ENCODE measurements around the gene DNAJC27.

Gene DNAJC27

DNA sequence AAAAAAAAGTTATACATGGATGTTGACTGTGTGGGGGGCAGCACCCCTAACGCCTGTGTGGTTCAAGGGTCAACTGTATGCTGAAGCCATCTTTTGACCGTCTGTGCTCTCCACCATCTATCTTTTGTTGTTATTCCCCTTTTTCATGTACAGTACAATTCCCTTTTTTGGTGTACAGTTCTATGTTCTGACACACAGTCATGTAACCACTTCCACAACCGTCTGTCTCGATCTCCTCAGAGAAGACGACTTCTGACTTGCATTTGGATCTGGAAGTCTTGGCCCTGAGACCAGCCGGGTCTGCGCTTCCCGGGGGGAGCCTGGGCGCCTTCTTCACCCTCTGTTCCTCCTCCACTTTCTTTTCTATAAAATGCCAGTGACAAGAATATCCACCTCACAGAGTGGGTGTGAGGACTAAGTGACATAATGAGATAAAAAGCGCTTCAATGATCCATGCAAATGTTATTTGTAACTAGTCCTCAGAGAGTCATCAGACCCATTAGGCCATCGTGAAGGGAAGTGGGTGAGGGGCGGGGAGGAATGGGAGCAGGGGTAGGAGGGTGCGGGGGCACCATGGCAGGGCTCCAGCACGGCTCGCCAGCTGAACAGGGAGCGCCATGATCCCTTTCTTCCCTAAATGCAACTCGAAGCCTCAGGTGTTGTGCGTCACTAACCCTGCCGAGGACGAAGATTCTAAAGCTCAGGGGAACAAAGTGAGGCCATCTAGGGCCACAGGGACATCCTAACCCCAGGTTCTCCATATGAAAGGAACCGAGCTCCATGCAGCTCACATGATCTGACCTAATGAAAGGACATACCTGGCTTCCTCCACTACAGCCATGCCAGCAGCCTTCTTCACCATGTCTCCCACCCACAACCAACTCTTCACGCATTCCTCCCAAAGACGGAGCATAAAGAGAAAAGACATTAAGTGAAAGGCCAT lies 68.3 kb downstream of the DNAJC27 start:
- TF ChIP-seq PAX5 (IDR thresholded peaks at IDR 0.05; ENCODE audit: insufficient read depth, low read length, severe bottlenecking) (no peak), SPI1 (IDR thresholded peaks at IDR 0.05; ENCODE audit: low read depth, low read length) (no peak), POLR2A (IDR thresholded peaks at IDR 0.05; ENCODE audit: low read depth, low read length) (no peak), POLR2AphosphoS5 (IDR thresholded peaks at IDR 0.05; ENCODE audit: low read depth, low read length) (no peak), POU2F2 (IDR thresholded peaks at IDR 0.05; ENCODE audit: low read depth, low read length) (no peak), TAF1 (IDR thresholded peaks at IDR 0.05; ENCODE audit: low read depth, low read length) (no peak)
- DNase-seq (ENCODE audit: insufficient read length, low spot score), result no peak
- FAIRE-seq, result no peak

DNA sequence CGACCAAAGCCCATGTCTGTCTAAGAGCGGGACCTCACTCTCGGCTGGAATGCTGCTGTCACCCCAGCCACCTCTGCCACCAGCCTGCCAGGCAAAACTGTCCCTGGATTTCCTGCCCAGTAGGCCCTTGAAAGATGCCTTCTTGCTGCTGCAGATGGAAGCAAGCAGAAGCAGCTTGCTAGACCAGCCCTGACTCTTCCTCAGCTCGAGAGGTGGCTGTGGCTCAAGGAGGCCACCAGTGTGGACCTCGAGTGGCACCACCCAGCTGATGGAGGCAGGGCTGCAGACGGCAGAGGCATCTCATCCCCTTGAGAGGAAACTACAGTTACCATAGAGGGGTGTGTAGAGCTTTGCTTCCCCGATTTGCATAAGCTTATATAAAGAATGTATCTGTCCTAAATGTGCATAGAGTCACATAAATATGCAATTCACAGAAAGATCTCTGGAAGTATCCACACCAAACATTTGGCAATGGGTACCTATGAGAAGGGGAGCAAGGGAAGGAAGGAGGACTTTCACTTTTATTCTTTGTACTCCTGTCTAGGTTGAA lies 72.3 kb downstream of the DNAJC27 start:
- FAIRE-seq (no peak), DNase-seq (ENCODE audit: insufficient read length, low spot score) (no peak)
- TF ChIP-seq POLR2A (IDR thresholded peaks at IDR 0.05; ENCODE audit: low read depth, low read length) (no peak), POU2F2 (IDR thresholded peaks at IDR 0.05; ENCODE audit: low read depth, low read length) (no peak), PAX5 (IDR thresholded peaks at IDR 0.05; ENCODE audit: insufficient read depth, low read length, severe bottlenecking) (no peak), TAF1 (IDR thresholded peaks at IDR 0.05; ENCODE audit: low read depth, low read length) (no peak), SPI1 (IDR thresholded peaks at IDR 0.05; ENCODE audit: low read depth, low read length) (no peak), POLR2AphosphoS5 (IDR thresholded peaks at IDR 0.05; ENCODE audit: low read depth, low read length) (no peak)

DNA sequence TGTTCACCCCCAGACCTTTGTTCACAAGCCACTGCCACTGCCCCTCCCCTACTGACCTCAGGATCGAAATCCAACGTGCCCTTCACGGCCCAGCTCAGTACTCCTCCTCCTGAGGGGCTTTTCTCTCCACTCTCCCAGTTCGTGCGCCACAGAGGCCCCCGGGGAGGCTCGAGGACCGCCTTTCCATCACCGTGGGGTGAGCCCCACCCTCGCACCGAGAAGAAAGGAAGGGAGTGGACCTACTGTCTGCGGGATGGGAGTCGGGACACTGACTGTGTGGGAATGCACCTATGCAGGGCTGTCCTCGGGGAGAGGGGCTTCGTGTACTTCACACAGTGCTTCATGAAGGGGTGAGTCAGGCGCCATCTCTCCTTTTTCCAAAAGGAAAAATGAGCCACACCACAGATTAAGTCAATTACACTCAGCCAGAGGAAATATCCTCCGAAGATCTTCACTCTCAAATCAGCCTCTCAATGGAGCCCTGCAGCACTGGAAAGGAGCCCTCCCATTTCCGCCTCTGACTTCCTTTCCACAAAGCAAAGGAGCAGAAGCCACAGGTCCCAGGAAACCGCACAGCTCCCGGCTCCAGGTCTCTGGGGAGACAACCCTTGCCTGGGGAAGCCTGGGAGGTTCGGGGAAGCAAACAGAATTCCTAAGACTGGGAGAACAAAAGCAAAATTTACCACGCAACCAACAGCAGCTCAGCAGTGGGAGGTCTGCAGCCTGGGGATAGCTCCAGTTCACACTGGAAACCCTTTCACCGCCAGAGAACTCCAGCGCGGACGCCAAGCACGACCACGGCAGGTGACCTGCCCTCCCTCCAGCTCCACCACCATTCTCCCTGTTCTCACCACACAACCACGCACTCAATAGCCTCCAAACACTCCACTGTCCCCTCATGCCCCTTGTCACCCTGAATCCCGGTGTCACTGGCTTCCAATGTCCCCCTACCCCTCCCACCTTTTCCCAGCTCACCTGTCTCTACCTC lies 73.3 kb downstream of the DNAJC27 start:
- FAIRE-seq (no peak), DNase-seq (ENCODE audit: insufficient read length, low spot score) (no peak)
- TF ChIP-seq SPI1 (IDR thresholded peaks at IDR 0.05; ENCODE audit: low read depth, low read length) (no peak), TAF1 (IDR thresholded peaks at IDR 0.05; ENCODE audit: low read depth, low read length) (no peak), POLR2AphosphoS5 (IDR thresholded peaks at IDR 0.05; ENCODE audit: low read depth, low read length) (no peak), POU2F2 (IDR thresholded peaks at IDR 0.05; ENCODE audit: low read depth, low read length) (no peak), PAX5 (IDR thresholded peaks at IDR 0.05; ENCODE audit: insufficient read depth, low read length, severe bottlenecking) (no peak), POLR2A (IDR thresholded peaks at IDR 0.05; ENCODE audit: low read depth, low read length) (no peak)

DNA sequence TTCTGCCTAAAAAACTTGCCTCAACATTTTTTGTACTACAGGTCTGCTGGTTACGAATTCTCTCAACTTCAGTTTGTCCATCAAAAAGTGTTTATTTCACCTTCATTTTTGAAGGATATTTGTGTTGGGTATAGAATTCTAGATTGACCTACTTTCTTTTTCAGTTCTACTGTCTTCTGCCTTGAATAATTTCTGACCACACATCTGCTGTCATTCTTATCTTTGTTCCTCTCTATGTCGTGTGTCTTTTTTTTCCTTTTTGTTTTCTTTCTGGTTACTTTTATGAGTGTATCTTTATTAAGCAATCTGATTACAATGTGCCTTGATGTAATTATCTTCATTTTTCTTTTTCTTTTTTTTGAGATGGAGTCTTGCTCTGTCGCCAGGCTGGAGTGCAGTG lies 77.0 kb downstream of the DNAJC27 start:
- DNase-seq (ENCODE audit: insufficient read length, low spot score) (no peak), FAIRE-seq (no peak)
- TF ChIP-seq POLR2A (IDR thresholded peaks at IDR 0.05; ENCODE audit: low read depth, low read length) (no peak), SPI1 (IDR thresholded peaks at IDR 0.05; ENCODE audit: low read depth, low read length) (no peak), POLR2AphosphoS5 (IDR thresholded peaks at IDR 0.05; ENCODE audit: low read depth, low read length) (no peak), POU2F2 (IDR thresholded peaks at IDR 0.05; ENCODE audit: low read depth, low read length) (no peak), PAX5 (IDR thresholded peaks at IDR 0.05; ENCODE audit: insufficient read depth, low read length, severe bottlenecking) (no peak), TAF1 (IDR thresholded peaks at IDR 0.05; ENCODE audit: low read depth, low read length) (no peak)

DNA sequence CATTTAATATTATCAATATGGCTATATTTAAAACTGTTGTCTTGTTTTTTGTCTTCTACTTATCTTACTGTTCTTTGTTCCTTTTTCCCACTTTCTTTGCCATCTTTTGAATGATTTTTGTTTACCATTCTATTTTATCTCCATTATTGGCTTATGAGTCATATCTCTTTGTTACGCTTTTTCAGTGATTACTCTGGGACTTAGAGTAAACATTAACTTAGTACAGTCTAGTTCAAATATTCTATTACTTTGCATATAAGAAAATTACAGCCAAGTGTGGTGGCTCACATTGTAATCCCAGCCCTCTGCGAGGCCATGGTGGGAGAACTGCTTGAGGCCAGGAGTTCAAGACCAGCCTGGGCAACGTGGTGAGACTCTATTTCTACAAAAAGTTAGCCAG lies 77.8 kb downstream of the DNAJC27 start:
- FAIRE-seq (no peak), DNase-seq (ENCODE audit: insufficient read length, low spot score) (no peak)
- TF ChIP-seq POLR2AphosphoS5 (IDR thresholded peaks at IDR 0.05; ENCODE audit: low read depth, low read length), result no peak
- TF ChIP-seq PAX5 (IDR thresholded peaks at IDR 0.05; ENCODE audit: insufficient read depth, low read length, severe bottlenecking), result no peak
- TF ChIP-seq POU2F2 (IDR thresholded peaks at IDR 0.05; ENCODE audit: low read depth, low read length), result no peak
- TF ChIP-seq POLR2A (IDR thresholded peaks at IDR 0.05; ENCODE audit: low read depth, low read length), result no peak
